Activated naive CD8-positive, alpha-beta T cell treated with anti-CD3 and anti-CD28 coated beads for 36 hours (primary cell): ENCODE data around the gene FADS2. TPM values are rescaled to one million over a fixed set of nuclear protein-coding genes. Genes with fewer than 3 reads are reported as not detected.

Source experiments
- DNase-seq: peaks from one replicate; pipeline ENCODE4 v3.0.0; 2021
- H3K27ac Mint-ChIP-seq: one replicate; pipeline ENCODE4 v1.8.0; 2022; ENCODE audit warnings: mild to moderate bottlenecking, moderate library complexity, mixed read lengths
- H3K27me3 Mint-ChIP-seq: one replicate; pipeline ENCODE4 v1.8.0; 2022; ENCODE audit warnings: mild to moderate bottlenecking, mixed read lengths
- H3K36me3 Mint-ChIP-seq: one replicate; pipeline ENCODE4 v1.8.0; 2021; ENCODE audit warnings: mild to moderate bottlenecking, mixed read lengths
- H3K4me1 Mint-ChIP-seq: one replicate; pipeline ENCODE4 v1.8.0; 2021; ENCODE audit warnings: mixed read lengths
- H3K4me3 Mint-ChIP-seq: one replicate; pipeline ENCODE4 v1.8.0; 2022; ENCODE audit warnings: mild to moderate bottlenecking, moderate library complexity, mixed read lengths
- H3K9me3 Mint-ChIP-seq: one replicate; pipeline ENCODE4 v1.8.0; 2022; ENCODE audit warnings: mixed read lengths
- total RNA-seq, 2 experiments: library from RNA; stranded (reverse); gene quantifications; one replicate each; pipeline ENCODE4 v1.2.3, GENCODE V29; 2021

Gene FADS2
- total RNA-seq, 2 experiments from 2014 or later = 65.4 to 65.6 TPM

DNA sequence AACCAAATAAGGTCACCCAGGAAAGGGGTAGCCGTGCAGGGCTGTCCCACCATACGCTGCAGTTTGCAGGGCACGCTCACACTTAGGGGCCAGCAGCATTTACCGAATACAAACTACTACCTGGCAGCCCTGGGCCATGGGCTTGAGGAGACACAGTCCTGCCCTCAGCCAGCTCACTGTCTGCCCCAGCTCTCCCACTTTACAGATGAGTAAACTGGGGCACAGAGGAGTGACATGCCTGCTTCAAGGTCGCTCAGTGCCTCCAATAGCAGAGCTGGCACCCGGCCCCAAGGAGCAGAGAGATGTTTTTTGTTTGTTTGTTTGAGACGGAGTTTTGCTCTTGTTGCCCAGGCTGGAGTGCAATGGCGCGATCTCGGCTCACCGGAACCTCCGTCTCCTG lies 60.5 kb downstream of the FADS2 start:
- Mint-ChIP-seq H3K27ac (no peak overlapping the region), H3K36me3 (no peaks in the 10 kb centered on the region), H3K9me3 (no peaks in the 10 kb centered on the region), H3K4me3 (no peak overlapping the region), H3K4me1 (peaks cover 2% of the 10 kb centered on the region), H3K27me3 (peaks cover 5% of the 10 kb centered on the region)
- DNase-seq = no peak

GRCh38 chr11:61889831-61890230 lies 61.7 kb downstream of the FADS2 start:
- H3K9me3 Mint-ChIP-seq = no peaks in the 10 kb centered on the region
- no peak overlapping the region for H3K27ac Mint-ChIP-seq
- peaks cover 5% of the 10 kb centered on the region for H3K4me1 Mint-ChIP-seq
- no peaks in the 10 kb centered on the region for H3K36me3 Mint-ChIP-seq
- H3K4me3 Mint-ChIP-seq = no peak overlapping the region
- H3K27me3 Mint-ChIP-seq = peaks cover 5% of the 10 kb centered on the region
- DNase-seq = no peak

GRCh38 chr11:61890529-61891330 lies 62.6 kb downstream of the FADS2 start:
- H3K36me3 Mint-ChIP-seq = no peaks in the 10 kb centered on the region
- H3K27ac Mint-ChIP-seq = no peak overlapping the region
- no peaks in the 10 kb centered on the region for H3K9me3 Mint-ChIP-seq
- H3K27me3 Mint-ChIP-seq = peaks cover 5% of the 10 kb centered on the region
- peak; percentile 51 for DNase-seq
- H3K4me3 Mint-ChIP-seq = peak overlapping the region; percentile 80
- peaks cover 5% of the 10 kb centered on the region for H3K4me1 Mint-ChIP-seq

- Mint-ChIP-seq H3K36me3 (no peaks in the 10 kb centered on the region), H3K4me3 (peak within 1 kb of the TSS; percentile 80), H3K27me3 (peaks cover 5% of the 10 kb centered on the region), H3K27ac (no peak within 1 kb of the TSS), H3K4me1 (peaks cover 5% of the 10 kb centered on the region), H3K9me3 (no peaks in the 10 kb centered on the region)
- peak; percentile 67 for DNase-seq
Observed at GRCh38 chr11:61891331-61892084, 63.4 kb downstream of the FADS2 start, which contains the start of gene FADS3. FADS3 (minus strand) TSS chr11:61891545; CDS start chr11:61891381, 164 bp downstream.

GRCh38 chr11:61892085-61892370 lies 63.9 kb downstream of the FADS2 start:
- Mint-ChIP-seq H3K27me3 (peaks cover 5% of the 10 kb centered on the region), H3K9me3 (no peaks in the 10 kb centered on the region), H3K27ac (no peak overlapping the region), H3K4me3 (peak overlapping the region; percentile 54), H3K36me3 (no peaks in the 10 kb centered on the region), H3K4me1 (peaks cover 5% of the 10 kb centered on the region)
- DNase-seq = no peak

GRCh38 chr11:61893981-61894380 lies 65.9 kb downstream of the FADS2 start:
- H3K36me3 Mint-ChIP-seq = no peaks in the 10 kb centered on the region
- peaks cover 5% of the 10 kb centered on the region for H3K4me1 Mint-ChIP-seq
- H3K4me3 Mint-ChIP-seq = no peak overlapping the region
- H3K27ac Mint-ChIP-seq = no peak overlapping the region
- DNase-seq = no peak
- H3K9me3 Mint-ChIP-seq = no peaks in the 10 kb centered on the region
- peaks cover 5% of the 10 kb centered on the region for H3K27me3 Mint-ChIP-seq

- no peaks in the 10 kb centered on the region for H3K36me3 Mint-ChIP-seq
- no peak overlapping the region for H3K27ac Mint-ChIP-seq
- peaks cover 5% of the 10 kb centered on the region for H3K27me3 Mint-ChIP-seq
- no peaks in the 10 kb centered on the region for H3K9me3 Mint-ChIP-seq
- no peak overlapping the region for H3K4me3 Mint-ChIP-seq
- no peak for DNase-seq
- peaks cover 9% of the 10 kb centered on the region for H3K4me1 Mint-ChIP-seq
Observed at GRCh38 chr11:61895046-61895717, 67.1 kb downstream of the FADS2 start.

DNA sequence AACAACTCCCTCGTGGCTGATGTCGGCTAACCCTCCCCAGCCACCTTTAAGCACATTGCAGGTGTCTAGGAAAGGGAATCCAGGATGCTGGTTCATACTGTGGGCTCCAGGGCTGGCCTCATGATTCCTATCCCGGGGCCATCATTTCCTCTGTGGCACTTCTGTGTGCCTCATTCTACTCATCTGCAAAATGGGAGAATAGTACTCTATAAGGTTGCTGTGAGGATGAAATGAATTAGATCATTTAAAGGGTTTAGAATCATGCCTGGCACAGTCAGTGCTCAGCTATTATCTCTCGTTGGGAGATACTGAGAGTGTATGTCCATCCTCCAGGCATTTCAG lies 67.6 kb downstream of the FADS2 start:
- Mint-ChIP-seq H3K27ac (no peak overlapping the region), H3K9me3 (no peaks in the 10 kb centered on the region), H3K36me3 (no peaks in the 10 kb centered on the region), H3K4me1 (peaks cover 9% of the 10 kb centered on the region), H3K4me3 (no peak overlapping the region), H3K27me3 (peaks cover 5% of the 10 kb centered on the region)
- no peak for DNase-seq

DNA sequence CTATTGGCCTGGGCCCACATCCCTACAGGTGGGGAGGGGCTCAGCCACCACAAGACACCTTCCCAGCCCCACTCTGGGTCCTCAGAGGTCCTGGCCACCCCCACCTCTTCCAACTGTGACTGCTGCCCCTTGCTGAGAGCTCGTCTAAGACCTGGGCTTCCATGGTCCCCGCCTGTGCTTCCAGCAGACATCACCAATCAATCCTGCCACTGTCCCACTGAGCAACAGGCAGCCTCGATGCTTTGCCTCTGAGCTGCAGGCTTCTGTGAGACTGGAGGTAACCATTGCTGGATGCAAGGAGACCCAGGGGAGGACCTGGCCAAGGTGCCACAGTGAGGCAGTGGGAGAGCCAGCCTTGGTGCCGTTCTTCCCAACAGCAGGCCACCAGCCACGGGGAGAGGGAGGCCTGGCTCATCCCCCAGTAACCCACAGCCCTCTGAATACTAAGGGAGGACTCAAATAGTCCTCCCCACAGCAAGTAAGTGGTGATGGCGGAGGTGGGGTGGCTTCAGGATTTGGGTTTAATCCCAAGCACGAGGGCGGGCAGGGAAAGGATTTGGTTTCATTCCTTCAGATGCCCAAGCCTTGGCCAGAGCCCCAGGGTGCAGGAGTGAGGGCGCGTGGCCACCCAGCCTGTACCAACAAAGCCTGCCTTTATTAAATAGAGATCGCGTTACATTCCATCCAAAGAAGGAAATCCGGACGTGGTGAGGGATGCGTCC lies 68.7 kb downstream of the FADS2 start:
- Mint-ChIP-seq H3K27me3 (peaks cover 5% of the 10 kb centered on the region), H3K4me3 (no peak overlapping the region), H3K27ac (no peak overlapping the region), H3K9me3 (no peaks in the 10 kb centered on the region), H3K4me1 (peaks cover 7% of the 10 kb centered on the region), H3K36me3 (no peaks in the 10 kb centered on the region)
- DNase-seq = no peak

DNA sequence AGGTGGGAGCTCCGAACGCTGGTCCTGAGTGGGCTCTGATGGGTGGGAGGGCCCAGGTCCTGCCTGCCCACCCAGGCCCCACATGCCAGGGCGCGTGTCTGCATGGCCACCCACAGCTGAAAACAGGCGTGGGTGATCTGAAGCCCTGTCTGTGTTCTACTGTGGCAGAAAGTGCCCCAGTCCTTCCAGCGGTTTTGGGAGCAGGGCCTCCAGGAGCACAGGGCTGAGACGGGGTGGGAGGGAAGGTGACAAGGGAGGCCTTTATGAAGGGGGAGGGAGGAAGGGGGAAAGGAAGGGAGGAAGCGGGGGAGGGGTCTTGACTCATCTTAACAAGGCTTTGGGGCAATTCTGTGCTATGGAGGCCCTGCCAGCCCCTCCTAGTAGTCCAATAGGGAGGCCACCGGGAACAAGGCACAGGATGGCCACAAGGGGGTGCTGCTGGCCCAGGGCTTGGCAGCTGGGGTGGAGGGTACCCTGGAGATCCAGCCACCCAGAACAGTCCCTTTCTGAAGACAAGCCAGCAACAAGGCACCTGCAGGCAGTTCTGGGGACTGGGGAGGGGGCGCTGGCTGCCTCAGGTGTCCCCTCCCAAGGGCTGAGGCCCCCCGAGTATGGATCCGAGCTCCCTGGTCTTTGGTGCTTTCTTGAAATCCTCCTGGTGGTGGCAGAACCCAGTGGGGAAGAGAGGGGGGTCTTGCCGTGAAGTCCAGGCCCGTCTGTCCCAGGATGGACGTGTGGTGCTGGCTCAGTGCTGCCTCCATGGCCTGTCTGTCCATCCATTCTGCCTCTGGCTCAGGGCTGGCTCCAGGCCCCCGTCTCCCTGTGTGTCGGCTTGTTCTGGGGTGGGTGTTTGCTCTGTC lies 69.5 kb downstream of the FADS2 start:
- H3K27me3 Mint-ChIP-seq = peaks cover under 1% of the 10 kb centered on the region
- peaks cover 7% of the 10 kb centered on the region for H3K4me1 Mint-ChIP-seq
- no peaks in the 10 kb centered on the region for H3K36me3 Mint-ChIP-seq
- H3K27ac Mint-ChIP-seq = no peak overlapping the region
- no peak overlapping the region for H3K4me3 Mint-ChIP-seq
- peak; percentile 74 for DNase-seq
- no peaks in the 10 kb centered on the region for H3K9me3 Mint-ChIP-seq

DNA sequence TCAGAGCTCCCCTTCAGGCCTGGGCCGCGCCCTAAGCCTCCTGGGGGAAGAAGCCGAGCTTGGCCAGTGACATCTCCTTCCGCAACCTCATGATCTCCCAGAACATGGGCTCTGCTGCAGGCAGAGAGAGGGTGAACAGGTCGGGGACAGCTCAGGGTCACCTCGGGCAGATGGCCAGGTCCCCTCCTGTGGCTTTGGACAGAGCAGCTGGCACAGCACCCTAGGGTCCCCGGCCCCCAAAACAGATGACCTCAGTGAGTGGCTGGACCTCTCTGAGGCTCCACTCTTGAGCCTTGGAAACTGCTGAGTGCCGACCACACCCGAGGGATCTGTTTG lies 70.1 kb downstream of the FADS2 start:
- Mint-ChIP-seq H3K4me3 (no peak overlapping the region), H3K27ac (no peak overlapping the region), H3K27me3 (no peaks in the 10 kb centered on the region), H3K36me3 (no peaks in the 10 kb centered on the region), H3K4me1 (peaks cover 7% of the 10 kb centered on the region), H3K9me3 (no peaks in the 10 kb centered on the region)
- no peak for DNase-seq

DNA sequence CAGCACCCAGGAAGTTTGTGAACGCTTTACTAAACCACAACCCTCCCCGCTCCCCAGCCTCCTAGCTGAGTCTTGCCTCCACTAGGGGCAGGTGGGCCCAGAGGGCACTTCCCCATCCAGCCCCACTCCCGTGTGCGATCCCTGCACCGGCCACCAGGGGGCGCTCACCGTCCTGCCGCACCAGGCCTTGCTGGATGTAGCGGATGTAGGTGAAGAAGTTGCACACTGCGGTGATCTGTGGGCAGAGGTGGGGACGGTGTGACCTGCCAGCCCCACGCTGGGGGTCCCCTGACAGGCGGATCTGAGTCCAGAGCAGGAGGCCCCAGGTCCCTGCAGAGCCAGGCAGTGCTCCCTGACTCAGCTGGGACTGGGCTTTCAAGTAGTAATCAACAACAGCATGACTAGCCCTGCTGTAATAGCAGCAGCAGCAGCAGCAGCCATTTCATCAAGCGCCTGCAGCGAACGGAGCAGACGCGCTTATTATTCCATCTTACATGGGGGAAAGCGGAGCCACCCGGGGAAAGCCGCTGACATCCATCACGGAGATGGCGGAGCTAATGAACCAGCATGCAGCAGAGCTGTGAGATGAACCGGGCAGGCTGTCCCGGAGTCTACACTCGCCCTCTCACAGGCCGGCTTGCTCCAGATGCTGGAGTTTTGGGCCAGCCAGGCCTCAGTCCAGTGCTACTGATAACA lies 71.2 kb downstream of the FADS2 start:
- Mint-ChIP-seq H3K9me3 (no peaks in the 10 kb centered on the region), H3K4me1 (peaks cover 4% of the 10 kb centered on the region), H3K36me3 (no peaks in the 10 kb centered on the region), H3K27me3 (no peaks in the 10 kb centered on the region), H3K4me3 (no peak overlapping the region), H3K27ac (no peak overlapping the region)
- DNase-seq = peak; percentile 91

- DNase-seq = no peak
- H3K4me3 Mint-ChIP-seq = no peak overlapping the region
- no peaks in the 10 kb centered on the region for H3K9me3 Mint-ChIP-seq
- H3K4me1 Mint-ChIP-seq = peaks cover 4% of the 10 kb centered on the region
- H3K36me3 Mint-ChIP-seq = no peaks in the 10 kb centered on the region
- H3K27me3 Mint-ChIP-seq = no peaks in the 10 kb centered on the region
- H3K27ac Mint-ChIP-seq = no peak overlapping the region
Observed at GRCh38 chr11:61900251-61900650, 72.2 kb downstream of the FADS2 start.

GRCh38 chr11:61901397-61901796 lies 73.3 kb downstream of the FADS2 start:
- Mint-ChIP-seq H3K27ac (no peak overlapping the region), H3K27me3 (no peaks in the 10 kb centered on the region), H3K36me3 (no peaks in the 10 kb centered on the region), H3K4me3 (no peak overlapping the region), H3K4me1 (peaks cover 4% of the 10 kb centered on the region), H3K9me3 (no peaks in the 10 kb centered on the region)
- DNase-seq = no peak
